MM.1S (cell line): ENCODE data around the gene SEMA6C.
A peak's percentile ranks its signal among the peaks of the same experiment; 100 is the strongest.

ENCODE experiments used
- DNase-seq: peaks from one replicate; pipeline ENCODE4 v3.0.0-alpha.2; 2015
- H2AFZ ChIP-seq: fragments of 300-600 bp; sonication (generic); 2 replicates; pipeline ENCODE4 v1.6.0; 2016; ENCODE audit warnings: antibody characterized with exemption, low read length
- H3F3A ChIP-seq: fragments of 300-600 bp; sonication (generic); 2 replicates; pipeline ENCODE4 v1.6.1; 2016; ENCODE audit warnings: mild to moderate bottlenecking, antibody characterized with exemption, low read length, moderate library complexity, mixed read lengths; ENCODE audit not compliant: insufficient read depth
- H3K27ac ChIP-seq: fragments of 300-600 bp; sonication (generic); 2 replicates; pipeline ENCODE4 v1.5.1; 2016; ENCODE audit warnings: mild to moderate bottlenecking, low read length
- H3K27me3 ChIP-seq: fragments of 300-600 bp; sonication (generic); replicated peaks from 2 replicates; pipeline ENCODE4 v1.6.0; 2016; ENCODE audit warnings: low read length; ENCODE audit not compliant: insufficient read depth
- H3K36me3 ChIP-seq: fragments of 300-600 bp; sonication (generic); replicated peaks from 2 replicates; pipeline ENCODE4 v1.6.1; 2016; ENCODE audit warnings: mild to moderate bottlenecking, low read length, mixed read lengths; ENCODE audit not compliant: insufficient read depth
- H3K4me1 ChIP-seq: fragments of 300-600 bp; sonication (generic); 2 replicates; pipeline ENCODE4 v1.6.1; 2016; ENCODE audit warnings: low read length, mixed read lengths
- H3K4me2 ChIP-seq: fragments of 300-600 bp; sonication (generic); 2 replicates; pipeline ENCODE4 v1.6.0; 2016; ENCODE audit warnings: low read depth, low read length
- H3K4me3 ChIP-seq: fragments of 300-600 bp; sonication (generic); 2 replicates; pipeline ENCODE4 v1.5.1; 2016; ENCODE audit warnings: low read length, mixed read lengths
- H3K79me2 ChIP-seq: fragments of 300-600 bp; sonication (generic); 2 replicates; pipeline ENCODE4 v1.6.1; 2016; ENCODE audit warnings: mixed run types, low read length, mixed read lengths
- H3K9ac ChIP-seq: fragments of 300-600 bp; sonication (generic); 2 replicates; pipeline ENCODE4 v1.6.1; 2016; ENCODE audit warnings: low read length, mixed read lengths
- H3K9me2 ChIP-seq: fragments of 300-600 bp; sonication (generic); replicated peaks from 2 replicates; pipeline ENCODE4 v1.6.1; 2016; ENCODE audit warnings: mild to moderate bottlenecking, low read length, mixed read lengths; ENCODE audit not compliant: insufficient read depth
- H3K9me3 ChIP-seq: fragments of 300-600 bp; sonication (generic); replicated peaks from 2 replicates; pipeline ENCODE4 v1.6.1; 2016; ENCODE audit warnings: mild to moderate bottlenecking, low read length, mixed read lengths; ENCODE audit not compliant: insufficient read depth
- H4K20me1 ChIP-seq: fragments of 300-600 bp; sonication (generic); 2 replicates; pipeline ENCODE4 v1.6.1; 2016; ENCODE audit warnings: mild to moderate bottlenecking, low read length, moderate library complexity, mixed read lengths; ENCODE audit not compliant: insufficient read depth
- EZH2 ChIP-seq: fragments of 300-600 bp; sonication (generic); optimal IDR thresholded peaks from 2 replicates; pipeline ENCODE3; 2017; ENCODE audit warnings: low read depth, mild to moderate bottlenecking, antibody characterized with exemption, low read length, mixed read lengths
- EZH2phosphoT487 ChIP-seq: fragments of 300-600 bp; sonication (generic); IDR thresholded peaks from 2 replicates; pipeline ENCODE4 v1.6.1; 2018; ENCODE audit warnings: antibody characterized with exemption, low read length
- TF ChIP-seq, protein P1 (sequence below): fragments of 300-600 bp; sonication (generic); IDR thresholded peaks from 2 replicates; pipeline ENCODE4 v1.5.1; 2016; ENCODE audit warnings: antibody characterized with exemption, low read length, mixed read lengths

SEMA6C gene

DNA sequence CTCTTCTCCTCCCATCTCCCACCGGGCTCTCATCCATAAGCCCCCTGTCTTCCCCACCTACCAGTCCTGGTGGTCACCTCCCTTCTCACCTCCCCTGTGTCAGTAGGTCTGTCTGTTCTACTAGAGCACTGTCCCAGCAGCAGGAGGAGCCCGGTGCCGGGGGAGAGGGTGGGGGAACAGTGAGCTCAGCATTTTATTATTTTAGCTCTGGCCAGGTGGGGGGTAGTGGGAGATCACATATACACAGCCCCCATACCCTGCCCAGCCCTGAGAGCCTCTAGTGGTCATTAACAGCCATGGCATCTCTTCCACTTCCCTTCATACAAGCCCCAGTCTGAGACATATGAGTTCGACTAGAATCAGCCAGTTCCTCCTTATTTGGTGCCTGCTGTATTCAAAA, 29.4 kb upstream of the SEMA6C start, which contains the start of gene TMOD4:
Gene TMOD4, minus strand, starts transcription at position 119 of the 400 bp plus-strand sequence. CDS start 1,106 bp downstream, outside the sequence.
- H3K27me3 ChIP-seq: no peaks in the 10 kb centered on the region
- DNase-seq: no peak
- H3K4me2 ChIP-seq: no peak within 1 kb of the TSS
- peaks cover 5% of the 10 kb centered on the region; the same call in 1 of the 2 replicates for H3K36me3 ChIP-seq
- H3K9ac ChIP-seq: no peak within 1 kb of the TSS
- no peaks in the 10 kb centered on the region for H4K20me1 ChIP-seq
- no peaks in the 10 kb centered on the region for H3K9me3 ChIP-seq
- H3F3A ChIP-seq: no peaks in the 10 kb centered on the region; the same call in 1 of the 2 replicates
- no peak within 1 kb of the TSS for H2AFZ ChIP-seq
- H3K4me3 ChIP-seq: no peak within 1 kb of the TSS
- no peaks in the 10 kb centered on the region for H3K79me2 ChIP-seq
- no peaks in the 10 kb centered on the region for H3K4me1 ChIP-seq
- no peak within 1 kb of the TSS for H3K27ac ChIP-seq
- TF ChIP-seq, protein P1, sequence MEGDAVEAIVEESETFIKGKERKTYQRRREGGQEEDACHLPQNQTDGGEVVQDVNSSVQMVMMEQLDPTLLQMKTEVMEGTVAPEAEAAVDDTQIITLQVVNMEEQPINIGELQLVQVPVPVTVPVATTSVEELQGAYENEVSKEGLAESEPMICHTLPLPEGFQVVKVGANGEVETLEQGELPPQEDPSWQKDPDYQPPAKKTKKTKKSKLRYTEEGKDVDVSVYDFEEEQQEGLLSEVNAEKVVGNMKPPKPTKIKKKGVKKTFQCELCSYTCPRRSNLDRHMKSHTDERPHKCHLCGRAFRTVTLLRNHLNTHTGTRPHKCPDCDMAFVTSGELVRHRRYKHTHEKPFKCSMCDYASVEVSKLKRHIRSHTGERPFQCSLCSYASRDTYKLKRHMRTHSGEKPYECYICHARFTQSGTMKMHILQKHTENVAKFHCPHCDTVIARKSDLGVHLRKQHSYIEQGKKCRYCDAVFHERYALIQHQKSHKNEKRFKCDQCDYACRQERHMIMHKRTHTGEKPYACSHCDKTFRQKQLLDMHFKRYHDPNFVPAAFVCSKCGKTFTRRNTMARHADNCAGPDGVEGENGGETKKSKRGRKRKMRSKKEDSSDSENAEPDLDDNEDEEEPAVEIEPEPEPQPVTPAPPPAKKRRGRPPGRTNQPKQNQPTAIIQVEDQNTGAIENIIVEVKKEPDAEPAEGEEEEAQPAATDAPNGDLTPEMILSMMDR: peak; percentile 51
- TF ChIP-seq EZH2phosphoT487: no peak
- no peak for TF ChIP-seq EZH2
- H3K9me2 ChIP-seq: no peaks in the 10 kb centered on the region

DNA sequence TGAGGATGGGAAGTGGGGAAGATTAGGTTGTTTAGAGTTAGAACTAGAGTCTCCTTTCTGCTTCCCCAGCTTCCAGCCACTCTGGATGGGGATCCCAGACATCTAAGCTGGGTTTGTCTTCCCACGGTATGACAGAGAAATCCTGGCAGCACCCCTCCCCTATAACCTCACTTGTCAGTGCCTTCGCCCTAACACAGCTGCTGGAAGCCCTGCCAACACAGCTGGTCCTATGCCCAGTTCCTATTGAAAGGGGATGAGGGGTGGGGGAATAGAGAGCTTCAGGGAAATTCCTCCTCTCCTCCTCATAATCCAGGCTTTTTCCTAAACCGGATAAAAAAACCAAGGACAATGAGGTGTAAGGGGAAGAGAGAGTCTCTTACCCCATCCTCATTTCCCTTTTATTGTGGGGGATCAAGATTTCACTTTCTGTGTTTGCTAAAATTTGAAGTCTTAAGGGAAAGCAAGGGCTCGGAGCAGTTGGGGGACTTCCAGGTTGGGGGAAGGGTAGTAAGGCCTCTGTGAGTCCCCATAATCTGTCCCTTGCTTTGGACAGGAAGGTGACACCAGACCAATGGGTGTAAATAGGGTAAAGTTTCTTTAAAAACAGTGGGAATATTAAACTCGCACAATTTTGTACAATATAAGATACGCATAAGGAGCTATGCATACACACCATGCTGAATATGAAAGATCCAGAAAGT, 28.8 kb upstream of the SEMA6C start:
- no peak for DNase-seq
- Histone ChIP-seq H3K4me2 (no peak overlapping the region), H3K27ac (no peak overlapping the region), H3K4me3 (no peak overlapping the region), H3K9ac (no peak overlapping the region), H4K20me1 (no peaks in the 10 kb centered on the region), H2AFZ (no peak overlapping the region), H3F3A (no peaks in the 10 kb centered on the region; the same call in 1 of the 2 replicates), H3K79me2 (no peaks in the 10 kb centered on the region), H3K9me2 (no peaks in the 10 kb centered on the region), H3K4me1 (no peaks in the 10 kb centered on the region), H3K36me3 (peaks cover 5% of the 10 kb centered on the region; the same call in 1 of the 2 replicates), H3K27me3 (no peaks in the 10 kb centered on the region), H3K9me3 (no peaks in the 10 kb centered on the region)
- TF ChIP-seq, protein P1: no peak
- TF ChIP-seq EZH2phosphoT487 (no peak), EZH2 (no peak)

DNA sequence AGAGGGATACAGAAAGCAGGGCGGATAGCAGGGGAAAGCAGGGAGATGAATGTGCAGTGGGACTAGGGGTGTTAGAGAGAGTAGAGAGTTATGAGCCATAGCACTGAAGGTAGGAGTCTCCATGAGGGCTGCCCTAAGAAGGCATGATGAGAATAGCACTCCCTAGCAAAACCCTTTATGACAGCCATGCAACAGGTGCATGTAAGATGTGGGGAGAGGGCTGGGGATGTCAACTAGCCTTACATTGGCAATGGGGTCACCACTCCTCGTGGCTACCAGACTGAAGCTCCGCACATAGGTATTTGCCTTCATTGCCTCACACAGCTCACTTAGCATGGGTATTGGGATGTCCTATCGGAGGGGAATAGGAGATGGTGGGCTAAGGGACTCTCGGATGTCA, 24.8 kb upstream of the SEMA6C start:
- Histone ChIP-seq H3K79me2 (peaks cover 13% of the 10 kb centered on the region), H4K20me1 (no peaks in the 10 kb centered on the region), H2AFZ (no peak overlapping the region), H3K4me2 (no peak overlapping the region), H3K4me1 (peaks cover 7% of the 10 kb centered on the region), H3F3A (peaks cover 2% of the 10 kb centered on the region), H3K4me3 (no peak overlapping the region), H3K27ac (no peak overlapping the region), H3K27me3 (no peaks in the 10 kb centered on the region), H3K9me3 (no peaks in the 10 kb centered on the region), H3K36me3 (no peaks in the 10 kb centered on the region), H3K9ac (no peak overlapping the region), H3K9me2 (no peaks in the 10 kb centered on the region)
- no peak for DNase-seq
- TF ChIP-seq, protein P1: no peak
- TF ChIP-seq EZH2phosphoT487 (no peak), EZH2 (no peak)
